K562 (cell line): ENCODE results near the gene SAT2. TPM values are rescaled to one million over a fixed set of nuclear protein-coding genes. Genes with fewer than 3 reads are reported as not detected.

Experiments used
- ATAC-seq: fragments of 200-7000 bp; cut with Tn5 transposase; 3 replicates; pipeline ENCODE4 v1.9.1; 2020; ENCODE audit warnings: moderate library complexity
- BruUV-seq: library from RNA; stranded (reverse); fragments of 400-500 nt; replicated peaks from 2 replicates; lab custom pipeline; 2021; lab: Mats Ljungman, UMichigan
- CTCF ChIA-PET: fragments of 300-600 bp; formaldehyde crosslinking; extraction: SDS; loops from one replicate; lab custom pipeline; 2021; ENCODE audit warnings: low intra/inter-chr PET ratio; lab: Yijun Ruan, JAX
- POLR2A ChIA-PET: fragments of 300-600, 350-650 bp; sonication (Branson Sonifier 250); formaldehyde crosslinking; extraction: SDS; loops from one replicate; lab custom pipeline; 2021; ENCODE audit warnings: antibody characterized with exemption, inconsistent platforms; lab: Yijun Ruan, JAX
- DNase-seq, 4 experiments: peaks; one replicate each; pipeline versions ENCODE4 v3.0.0 to v3.0.0-alpha.2; 2011 to 2018; ENCODE audit warnings: low spot score in 3 of 4, mixed read lengths in 3 of 4; ENCODE audit errors: extremely low read depth in 1 of 4
- FAIRE-seq: peaks from 2 replicates; lab custom pipeline; 2011; peaks lifted over from hg19 to GRCh38; lab: Jason Lieb, UNC
- H2AFZ ChIP-seq: 2 replicates; pipeline ENCODE4 v1.6.0; 2011; ENCODE audit warnings: low read depth, low read length, control low read depth, inconsistent platforms
- H3K27ac ChIP-seq: fragments of 200-600 bp; 3 replicates; pipeline ENCODE4 v1.8.0; 2011; ENCODE audit warnings: low read depth, mild to moderate bottlenecking, control low read depth, inconsistent platforms, low read length, moderate library complexity, mixed read lengths; ENCODE audit errors: extremely low read depth
- H3K27me3 ChIP-seq, 2 experiments: fragments of 300-600 bp in 1 of 2; 2 replicates in 1 of 2; 3 replicates in 1 of 2; pipeline versions ENCODE4 v1.6.0 to v1.8.0; 2011; ENCODE audit warnings: inconsistent platforms in 2 of 2, low read length in 2 of 2, mild to moderate bottlenecking in 1 of 2, mixed read lengths in 1 of 2, moderate library complexity in 1 of 2; ENCODE audit not compliant: control insufficient read depth in 2 of 2, insufficient read depth in 2 of 2
- H3K36me3 ChIP-seq: fragments of 300-600 bp; 3 replicates; pipeline ENCODE4 v1.8.0; 2011; ENCODE audit warnings: mild to moderate bottlenecking, low read length, inconsistent platforms; ENCODE audit not compliant: control insufficient read depth, insufficient read depth
- H3K4me1 ChIP-seq, 2 experiments: fragments of 200-600 bp in 1 of 2; replicated peaks in 1 of 2; 2 replicates in 1 of 2; 3 replicates in 1 of 2; pipeline versions ENCODE4 v1.5.1 to v1.8.0; 2011; ENCODE audit warnings: inconsistent platforms in 2 of 2, low read length in 2 of 2, mild to moderate bottlenecking in 1 of 2, mixed read lengths in 1 of 2, moderate library complexity in 1 of 2; ENCODE audit not compliant: control insufficient read depth in 2 of 2, insufficient read depth in 2 of 2
- H3K4me2 ChIP-seq: 2 replicates; pipeline ENCODE4 v1.6.1; 2011; ENCODE audit warnings: low read length, control low read depth, inconsistent platforms, mixed read lengths; ENCODE audit not compliant: insufficient read depth
- H3K4me3 ChIP-seq: fragments of 200-600 bp; sonication (generic), shearing (Covaris generic); 2 replicates; pipeline ENCODE4 v1.5.1; 2016; ENCODE audit warnings: control low read depth, inconsistent platforms
- H3K79me2 ChIP-seq: fragments of 200-600 bp; 3 replicates; pipeline ENCODE4 v1.8.0; 2011; ENCODE audit warnings: low read length, inconsistent platforms; ENCODE audit not compliant: control insufficient read depth, insufficient read depth
- H3K9ac ChIP-seq, 2 experiments: 2 replicates each; pipeline versions ENCODE4 v1.6.0 to v1.6.1; 2011; ENCODE audit warnings: low read depth in 2 of 2, low read length in 2 of 2, control low read depth in 1 of 2, inconsistent platforms in 1 of 2, mild to moderate bottlenecking in 1 of 2, mixed read lengths in 1 of 2; ENCODE audit not compliant: insufficient read depth in 1 of 2
- H3K9me1 ChIP-seq: one replicate; pipeline ENCODE4 v1.6.0; 2011; ENCODE audit warnings: inconsistent platforms, mild to moderate bottlenecking, low read length, moderate library complexity; ENCODE audit not compliant: control insufficient read depth, insufficient read depth
- H3K9me3 ChIP-seq: replicated peaks from 2 replicates; pipeline ENCODE4 v1.5.1; 2011; ENCODE audit warnings: low read depth, low read length, inconsistent platforms; ENCODE audit not compliant: control insufficient read depth, insufficient read depth
- H4K20me1 ChIP-seq: replicated peaks from 2 replicates; pipeline ENCODE4 v1.6.1; 2011; ENCODE audit warnings: low read length, inconsistent platforms, mixed read lengths; ENCODE audit not compliant: control insufficient read depth, insufficient read depth
- ARID1B ChIP-seq: fragments of 450-650 bp; IDR thresholded peaks from 2 replicates; pipeline ENCODE4 v1.6.1; 2016; ENCODE audit warnings: antibody characterized with exemption, mild to moderate bottlenecking, inconsistent platforms
- BMI1 ChIP-seq: fragments of 150-350 bp; IDR thresholded peaks from 2 replicates; pipeline ENCODE4 v1.6.1; 2014; ENCODE audit warnings: low read length
- FOSL1 ChIP-seq: fragments of 200-800 bp; sonication (Bioruptor generic); conservative IDR thresholded peaks from 2 replicates; pipeline ENCODE4 v1.6.1; 2016; ENCODE audit warnings: missing genetic modification characterization, missing compliant biosample characterization
- LARP7 ChIP-seq: fragments of 450-650 bp; IDR thresholded peaks from 2 replicates; pipeline ENCODE4 v1.6.1; 2016
- NBN ChIP-seq: fragments of 450-650 bp; IDR thresholded peaks from 2 replicates; pipeline ENCODE4 v1.6.1; 2016; ENCODE audit warnings: low read depth, mild to moderate bottlenecking
- POLR2A ChIP-seq: fragments of 450-650 bp; conservative IDR thresholded peaks from 2 replicates; pipeline ENCODE4 v1.6.1; 2016
- TCF3 ChIP-seq: sonication (generic); formaldehyde crosslinking; IDR thresholded peaks from 2 replicates; pipeline ENCODE4 v1.4.0; 2020; ENCODE audit warnings: mild to moderate bottlenecking, missing genetic modification reagents
- ZBTB7A ChIP-seq: IDR thresholded peaks from 2 replicates; pipeline ENCODE4 v1.6.1; 2011; ENCODE audit warnings: low read depth, mild to moderate bottlenecking, low read length, moderate library complexity, borderline replicate concordance; ENCODE audit not compliant: control insufficient read depth
- whole genome bisulfite sequencing: fragments of 100-300 bp; shearing (Covaris generic); methylation state at CpG from one replicate; pipeline ENCODE4 v1.1.6; 2016; ENCODE audit warnings: low coverage, mixed read lengths; ENCODE audit not compliant: insufficient coverage; ENCODE audit errors: missing lambda C conversion rate; 5-methylcytosine and 5-hydroxymethylcytosine counted together
- in situ Hi-C: fragments of 300-500 bp; cut with MboI; formaldehyde crosslinking; loops from 4 replicates; pipeline ENCODE4 v1.15.0; 2018; ENCODE audit warnings: inconsistent platforms, mixed read lengths
- intact Hi-C: fragments of 100-400 bp; cut with micrococcal nuclease; formaldehyde crosslinking; loops from 2 replicates; pipeline ENCODE4 v1.14.2; 2022
- polyA plus RNA-seq, 8 experiments: library from polyadenylated mRNA; depleted of rRNA in 4 of 8; stranded (reverse) in 5 of 8; unstranded in 3 of 8; fragments of >200 nt; fragmentation: Nextera tagmentation in 2 of 8; fragmentation: Illumina TruSeq in 1 of 8; extraction: Ambion mirVana in 2 of 8; extraction: Trizol in 1 of 8; gene quantifications; 2 replicates each; pipeline versions ENCODE4 v1.2.1 to v1.2.3, GENCODE V29; 2011 to 2014; ENCODE audit warnings: inconsistent platforms in 1 of 8, missing spikeins in 1 of 8
- total RNA-seq, 7 experiments: library from RNA; depleted of rRNA in 6 of 7; stranded (reverse); fragments of >200 nt in 6 of 7; fragmentation: Illumina TruSeq in 2 of 7; extraction: Trizol in 2 of 7; gene quantifications; 2 replicates each; pipeline versions ENCODE4 v1.2.1 to v1.2.3, GENCODE V29; 2011 to 2021; ENCODE audit warnings: low replicate concordance in 1 of 7
- TF ChIP-seq, protein P1 (sequence below), 2 experiments: fragments of 450-650 bp; conservative IDR thresholded peaks; 2 replicates each; pipeline ENCODE4 v1.6.1; 2017; ENCODE audit warnings: mild to moderate bottlenecking in 2 of 2, moderate library complexity in 2 of 2
- TF ChIP-seq, protein P2 (sequence below): sonication (generic); formaldehyde crosslinking; IDR thresholded peaks from 2 replicates; pipeline ENCODE4 v1.8.0; 2022; ENCODE audit warnings: missing genetic modification reagents, mild to moderate bottlenecking, moderate library complexity, borderline replicate concordance
- TF ChIP-seq, protein P3 (sequence below), 2 experiments: fragments of 450-650 bp in 1 of 2; sonication (generic) in 1 of 2; formaldehyde crosslinking in 1 of 2; IDR thresholded peaks in 1 of 2; conservative IDR thresholded peaks in 1 of 2; 2 replicates each; pipeline versions ENCODE4 v1.6.1 to v1.8.1; 2016 to 2023; ENCODE audit warnings: mild to moderate bottlenecking in 2 of 2, moderate library complexity in 2 of 2, inconsistent platforms in 1 of 2, missing genetic modification reagents in 1 of 2
- TF ChIP-seq, protein P4 (sequence below): fragments of 200-800 bp; sonication (Bioruptor generic); IDR thresholded peaks from 2 replicates; pipeline ENCODE4 v1.6.1; 2017; ENCODE audit warnings: missing genetic modification characterization, missing compliant biosample characterization
- TF ChIP-seq, protein P5 (sequence below): IDR thresholded peaks from 2 replicates; pipeline ENCODE4 v1.6.1; 2016; ENCODE audit warnings: missing genetic modification characterization, missing compliant biosample characterization

The SAT2 gene
- total and polyA plus RNA-seq, 9 of the 15 experiments (the other 6 are each of a cell fraction or from before 2014, with no cell fraction given): 2.0 to 8.0 (median 5.3) TPM

DNA sequence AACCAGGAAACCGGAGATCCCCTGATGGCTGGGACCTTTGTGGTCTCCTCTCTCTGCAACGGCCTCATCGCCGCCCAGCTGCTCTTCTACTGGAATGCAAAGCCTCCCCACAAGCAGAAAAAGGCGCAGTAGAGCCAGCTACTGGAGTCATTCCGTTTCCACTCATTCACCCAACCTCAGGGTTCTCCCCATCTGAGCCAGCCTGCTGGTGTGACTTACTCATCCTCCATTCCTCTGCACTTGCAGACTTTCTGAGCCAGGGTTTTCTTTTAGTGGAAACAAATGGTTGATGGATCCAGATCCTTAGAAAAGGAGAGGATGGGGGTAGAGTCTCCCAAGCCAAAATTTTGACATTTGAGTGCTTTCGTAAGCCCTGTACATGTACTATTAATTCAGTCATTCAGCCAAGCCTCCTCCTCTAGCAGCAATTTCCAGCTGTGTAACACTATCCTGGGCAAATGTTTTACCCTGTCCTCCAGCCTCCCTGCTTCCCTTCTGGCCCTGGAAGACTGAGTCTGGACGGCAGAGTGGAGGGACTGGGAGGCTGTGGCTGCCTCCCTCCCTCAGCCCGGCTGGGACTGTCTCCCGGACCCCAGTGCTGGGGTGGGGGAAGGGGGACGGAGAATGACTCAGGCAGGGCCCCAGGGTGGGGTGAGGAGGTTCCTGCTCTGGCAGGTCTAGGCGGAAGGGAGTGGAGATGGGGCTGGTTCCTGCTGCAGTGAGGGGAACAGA, 40.0 kb downstream of the SAT2 start:
- intact Hi-C loops: loop anchor here (5.0 kb wide), 1 partner anchor 100 kb away; the partner anchor contains the start of genes TP53 and WRAP53
- TF ChIP-seq ZBTB7A (peak; percentile 69; the same call in 1 of the 2 replicates), LARP7 (no peak), POLR2A (peak; percentile 45), BMI1 (no peak), ARID1B (0 out of 2 replicates have a peak, but pooled peaks have one; percentile 30), TCF3 (CRISPR knock-in tag) (0 out of 2 replicates have a peak, but pooled peaks have one; percentile 9), NBN (no peak), FOSL1 (tag) (peak; percentile 61)
- TF ChIP-seq, protein P1, sequence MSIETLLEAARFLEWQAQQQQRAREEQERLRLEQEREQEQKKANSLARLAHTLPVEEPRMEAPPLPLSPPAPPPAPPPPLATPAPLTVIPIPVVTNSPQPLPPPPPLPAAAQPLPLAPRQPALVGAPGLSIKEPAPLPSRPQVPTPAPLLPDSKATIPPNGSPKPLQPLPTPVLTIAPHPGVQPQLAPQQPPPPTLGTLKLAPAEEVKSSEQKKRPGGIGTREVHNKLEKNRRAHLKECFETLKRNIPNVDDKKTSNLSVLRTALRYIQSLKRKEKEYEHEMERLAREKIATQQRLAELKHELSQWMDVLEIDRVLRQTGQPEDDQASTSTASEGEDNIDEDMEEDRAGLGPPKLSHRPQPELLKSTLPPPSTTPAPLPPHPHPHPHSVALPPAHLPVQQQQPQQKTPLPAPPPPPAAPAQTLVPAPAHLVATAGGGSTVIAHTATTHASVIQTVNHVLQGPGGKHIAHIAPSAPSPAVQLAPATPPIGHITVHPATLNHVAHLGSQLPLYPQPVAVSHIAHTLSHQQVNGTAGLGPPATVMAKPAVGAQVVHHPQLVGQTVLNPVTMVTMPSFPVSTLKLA (conservative IDR thresholded peaks at IDR 0.05): peak; percentile 17 to 30; a peak in 1 of 4 replicates
- TF ChIP-seq, protein P2, sequence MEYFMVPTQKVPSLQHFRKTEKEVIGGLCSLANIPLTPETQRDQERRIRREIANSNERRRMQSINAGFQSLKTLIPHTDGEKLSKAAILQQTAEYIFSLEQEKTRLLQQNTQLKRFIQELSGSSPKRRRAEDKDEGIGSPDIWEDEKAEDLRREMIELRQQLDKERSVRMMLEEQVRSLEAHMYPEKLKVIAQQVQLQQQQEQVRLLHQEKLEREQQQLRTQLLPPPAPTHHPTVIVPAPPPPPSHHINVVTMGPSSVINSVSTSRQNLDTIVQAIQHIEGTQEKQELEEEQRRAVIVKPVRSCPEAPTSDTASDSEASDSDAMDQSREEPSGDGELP (CRISPR knock-in tag): peak; percentile 17; the same call in 1 of the 2 replicates
- TF ChIP-seq, protein P3, sequence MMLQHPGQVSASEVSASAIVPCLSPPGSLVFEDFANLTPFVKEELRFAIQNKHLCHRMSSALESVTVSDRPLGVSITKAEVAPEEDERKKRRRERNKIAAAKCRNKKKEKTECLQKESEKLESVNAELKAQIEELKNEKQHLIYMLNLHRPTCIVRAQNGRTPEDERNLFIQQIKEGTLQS (IDR thresholded peaks at IDR 0.05): peak; percentile 65
- TF ChIP-seq, protein P3 (CRISPR knock-in tag; conservative IDR thresholded peaks at IDR 0.05): no peak
- TF ChIP-seq, protein P4, sequence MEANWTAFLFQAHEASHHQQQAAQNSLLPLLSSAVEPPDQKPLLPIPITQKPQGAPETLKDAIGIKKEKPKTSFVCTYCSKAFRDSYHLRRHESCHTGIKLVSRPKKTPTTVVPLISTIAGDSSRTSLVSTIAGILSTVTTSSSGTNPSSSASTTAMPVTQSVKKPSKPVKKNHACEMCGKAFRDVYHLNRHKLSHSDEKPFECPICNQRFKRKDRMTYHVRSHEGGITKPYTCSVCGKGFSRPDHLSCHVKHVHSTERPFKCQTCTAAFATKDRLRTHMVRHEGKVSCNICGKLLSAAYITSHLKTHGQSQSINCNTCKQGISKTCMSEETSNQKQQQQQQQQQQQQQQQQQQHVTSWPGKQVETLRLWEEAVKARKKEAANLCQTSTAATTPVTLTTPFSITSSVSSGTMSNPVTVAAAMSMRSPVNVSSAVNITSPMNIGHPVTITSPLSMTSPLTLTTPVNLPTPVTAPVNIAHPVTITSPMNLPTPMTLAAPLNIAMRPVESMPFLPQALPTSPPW (CRISPR knock-in tag): 0 out of 2 replicates have a peak, but pooled peaks have one; percentile 22
- TF ChIP-seq, protein P5, sequence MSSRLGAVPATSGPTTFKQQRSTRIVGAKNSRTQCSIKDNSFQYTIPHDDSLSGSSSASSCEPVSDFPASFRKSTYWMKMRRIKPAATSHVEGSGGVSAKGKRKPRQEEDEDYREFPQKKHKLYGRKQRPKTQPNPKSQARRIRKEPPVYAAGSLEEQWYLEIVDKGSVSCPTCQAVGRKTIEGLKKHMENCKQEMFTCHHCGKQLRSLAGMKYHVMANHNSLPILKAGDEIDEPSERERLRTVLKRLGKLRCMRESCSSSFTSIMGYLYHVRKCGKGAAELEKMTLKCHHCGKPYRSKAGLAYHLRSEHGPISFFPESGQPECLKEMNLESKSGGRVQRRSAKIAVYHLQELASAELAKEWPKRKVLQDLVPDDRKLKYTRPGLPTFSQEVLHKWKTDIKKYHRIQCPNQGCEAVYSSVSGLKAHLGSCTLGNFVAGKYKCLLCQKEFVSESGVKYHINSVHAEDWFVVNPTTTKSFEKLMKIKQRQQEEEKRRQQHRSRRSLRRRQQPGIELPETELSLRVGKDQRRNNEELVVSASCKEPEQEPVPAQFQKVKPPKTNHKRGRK (tag): no peak

More for the DNA sequence above, 40.0 kb downstream of the SAT2 start:
- ChIA-PET POLR2A (interaction anchor here (0.9 to 2.8 kb wide), 4 partner anchors 13 to 99 kb away, joined by 3 to 24 read pairs (median 6); partner anchors contain the start of genes TP53 and WRAP53), CTCF (no interaction called here)
- peak overlapping the region; percentile 18; the same call in 1 of the 2 replicates for H3K4me3 ChIP-seq
- DNase-seq (peak in 2 of 4 experiments; percentile 75 to 82), ATAC-seq (peak; percentile 39), FAIRE-seq (peak; percentile 54)
- peaks cover 56% of the 10 kb centered on the region for H3K79me2 ChIP-seq
- H3K9me3 ChIP-seq: no peaks in the 10 kb centered on the region
- peak overlapping the region; percentile 63 for H3K4me2 ChIP-seq
- in situ Hi-C loops: no loop called here
- H2AFZ ChIP-seq: no peak overlapping the region
- peak overlapping the region; percentile 53 to 86 for H3K9ac ChIP-seq
- no peaks in the 10 kb centered on the region for H3K27me3 ChIP-seq
- H3K36me3 ChIP-seq: peaks cover 56% of the 10 kb centered on the region
- 38% methylated on average over 11 of the region's 12 CpGs for WGBS
- H3K9me1 ChIP-seq: no peaks in the 10 kb centered on the region
- BruUV-seq: TSS peak; percentile 21
- H3K27ac ChIP-seq: peak overlapping the region; percentile 71
- no peaks in the 10 kb centered on the region for H4K20me1 ChIP-seq
- peaks cover 36 to 60% of the 10 kb centered on the region in 2 experiments for H3K4me1 ChIP-seq
